Anterior cingulate cortex (tissue), 58 donors: ENCODE data around the gene RARRES1.

ENCODE experiments used
- DNase-seq, 58 donors: peaks; one replicate each; lab custom pipeline; 2025; lab: John Stamatoyannopoulos, UW

The RARRES1 gene

DNA sequence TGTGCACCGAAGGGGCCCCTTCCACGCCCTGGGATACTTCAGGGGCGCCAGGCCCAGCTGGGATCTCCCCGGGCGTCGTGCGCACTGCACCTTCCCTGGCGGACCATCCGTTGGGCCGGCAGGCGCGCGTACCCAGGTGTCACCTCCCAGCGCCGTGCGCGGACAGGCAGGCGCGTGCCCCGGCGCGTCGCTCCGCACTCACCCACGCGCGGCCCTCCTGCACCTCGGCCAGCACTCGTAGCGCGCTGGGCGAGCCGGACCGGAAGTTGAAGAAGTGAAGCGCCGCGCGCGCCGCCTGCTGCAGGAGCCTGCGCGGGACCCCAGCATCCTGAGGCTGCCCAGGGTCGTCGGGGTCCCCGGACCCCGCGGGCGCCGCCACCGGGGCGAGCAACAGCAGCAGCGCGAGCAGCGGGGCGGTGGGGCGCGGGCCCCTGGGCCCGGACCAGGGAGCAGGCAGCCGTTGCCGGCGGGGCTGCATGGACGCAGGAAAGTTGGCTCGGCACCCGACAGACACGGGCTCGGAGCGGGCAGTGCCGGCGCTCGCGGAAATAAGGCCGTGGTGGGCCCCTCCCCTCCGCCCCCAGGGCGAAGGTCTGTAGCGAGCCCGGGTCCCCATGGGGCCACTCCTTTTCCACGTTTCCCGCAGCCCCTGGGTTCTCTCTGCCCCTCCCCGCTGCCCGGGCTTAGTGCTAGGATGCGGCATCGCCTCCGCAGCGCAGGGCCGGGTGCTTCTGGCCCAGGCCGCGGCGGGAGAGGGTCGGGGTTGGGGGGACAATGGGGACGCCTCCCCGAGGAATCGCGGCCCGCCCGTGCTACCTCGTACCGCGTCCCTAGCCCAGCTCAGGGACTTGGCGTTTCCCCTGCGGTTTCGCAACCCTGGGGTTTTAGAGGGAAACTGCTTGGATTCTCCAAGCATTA lies at the start of gene RARRES1:
Gene RARRES1 (minus strand): TSS at position 520 of the 918 bp plus-strand sequence. CDS start 42 bp downstream, at position 478.
- DNase-seq = peak in 32 of 58 donors; percentile 10 to 68 (median 30)

DNA sequence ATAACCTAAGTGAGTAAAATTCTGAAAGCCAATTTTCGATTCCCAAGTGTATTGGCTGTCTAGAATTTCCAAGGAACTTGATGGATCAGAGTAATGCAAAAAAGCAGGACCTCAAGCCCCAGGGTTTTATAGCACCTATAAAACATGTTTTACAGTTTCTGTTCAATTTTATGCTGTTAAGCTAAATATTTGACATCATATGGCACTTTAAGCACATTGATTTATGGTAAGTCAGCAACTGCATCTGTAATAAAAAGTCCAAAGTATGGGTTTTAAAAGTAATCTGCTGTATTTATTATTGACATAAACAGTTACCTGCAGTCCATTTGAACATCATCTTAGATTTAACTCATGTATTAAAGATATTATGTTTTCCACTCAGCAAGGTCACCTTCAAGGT lies 49.6 kb upstream of the RARRES1 start:
- no peak for DNase-seq

GRCh38 chr3:158781191-158781590 lies 48.9 kb upstream of the RARRES1 start:
- DNase-seq = no peak

GRCh38 chr3:158780766-158781165 lies 48.5 kb upstream of the RARRES1 start:
- no peak for DNase-seq

- no peak for DNase-seq
These were observed 45.1 kb upstream of the RARRES1 start for GRCh38 chr3:158777161-158777873.

DNA sequence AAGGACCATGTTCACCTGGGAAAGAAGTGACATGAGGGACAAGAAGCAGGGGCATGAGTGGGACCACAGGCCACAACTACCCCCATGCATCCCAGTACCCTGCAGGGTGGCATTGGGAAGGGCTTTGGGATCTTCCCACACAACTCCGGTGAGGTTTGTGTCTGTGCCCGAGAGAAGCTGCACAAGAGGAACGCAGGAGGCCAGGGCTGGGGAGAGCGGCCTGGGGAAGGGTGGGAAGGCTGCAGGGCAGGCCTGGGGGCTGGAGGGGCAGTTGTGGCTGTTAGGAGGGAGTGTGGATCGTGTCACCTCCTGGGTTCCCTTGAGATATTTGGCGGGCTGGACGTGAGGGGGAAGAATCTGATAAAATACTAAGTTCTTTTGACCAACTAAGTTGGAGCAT lies 44.3 kb upstream of the RARRES1 start:
- no peak for DNase-seq

GRCh38 chr3:158775426-158776410 lies 43.5 kb upstream of the RARRES1 start:
- DNase-seq = no peak

GRCh38 chr3:158774965-158775364 lies 42.7 kb upstream of the RARRES1 start:
- no peak for DNase-seq

DNA sequence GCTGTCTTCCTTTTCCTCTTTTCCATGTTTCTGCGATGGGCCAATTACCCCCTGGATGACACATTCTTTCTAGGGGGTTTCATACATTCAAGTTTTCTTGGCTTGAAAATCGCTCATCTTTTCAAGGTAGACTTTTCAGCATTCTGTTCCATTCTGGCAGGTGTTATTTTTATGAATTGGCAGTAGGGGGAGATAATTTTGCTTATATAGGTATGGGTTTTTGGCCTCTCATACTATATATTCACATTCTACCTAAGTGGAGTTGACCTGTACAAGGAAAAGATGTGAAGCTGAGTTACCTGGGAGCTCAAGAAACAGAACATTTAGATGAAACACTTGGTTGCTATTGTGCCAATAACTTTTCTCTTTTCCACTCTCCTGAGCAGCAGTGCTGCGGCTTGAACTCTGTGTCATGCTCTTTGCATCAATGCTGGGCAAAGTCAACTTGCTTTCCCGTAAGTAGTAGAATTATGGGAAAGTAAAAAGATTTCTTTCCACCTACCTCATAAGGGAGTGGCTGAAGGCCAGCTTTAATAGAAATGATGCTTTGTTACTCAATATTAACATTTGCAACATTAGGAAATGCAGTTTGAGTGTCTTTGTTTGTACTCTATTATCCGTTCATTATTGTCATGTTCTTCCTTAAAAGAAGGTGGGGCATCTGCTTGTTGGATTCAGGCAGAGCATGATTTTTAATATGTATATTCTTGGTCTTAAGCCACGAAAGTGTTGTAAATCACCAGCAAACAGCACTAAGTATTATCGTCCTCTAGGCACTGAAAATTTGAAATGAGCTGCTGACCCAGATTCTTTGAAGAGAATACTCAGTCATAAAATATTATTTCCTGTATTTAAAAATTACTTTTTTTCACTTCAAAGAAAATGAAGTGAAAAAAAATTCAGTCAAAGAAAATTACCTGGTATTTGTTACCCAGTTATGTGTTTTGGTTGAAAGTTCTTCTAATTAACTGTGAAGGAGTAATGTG lies 41.9 kb upstream of the RARRES1 start:
- DNase-seq = no peak

DNA sequence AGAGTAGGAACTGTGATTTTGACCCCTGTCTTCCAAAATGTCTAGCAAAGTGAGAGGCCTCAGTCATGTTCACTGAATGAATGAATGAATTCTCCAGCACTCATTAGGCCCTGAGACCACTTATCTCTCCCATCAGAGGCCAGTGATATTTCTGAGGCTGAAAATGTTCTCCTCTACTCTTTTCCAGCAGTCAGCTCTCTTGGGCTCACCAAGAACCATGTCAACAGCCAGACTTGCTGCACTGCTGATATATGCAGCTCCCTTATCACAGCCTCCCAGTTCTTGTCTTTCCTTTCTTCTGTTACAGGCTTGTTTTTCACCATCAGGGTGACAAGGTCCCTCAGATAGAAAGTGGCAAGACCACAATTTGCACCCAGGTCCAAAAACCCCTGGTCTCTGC lies 40.9 kb upstream of the RARRES1 start:
- no peak for DNase-seq

- DNase-seq = no peak
These were observed 39.7 kb upstream of the RARRES1 start for GRCh38 chr3:158771982-158772381.

GRCh38 chr3:158771577-158771976 lies 39.3 kb upstream of the RARRES1 start:
- no peak for DNase-seq

DNA sequence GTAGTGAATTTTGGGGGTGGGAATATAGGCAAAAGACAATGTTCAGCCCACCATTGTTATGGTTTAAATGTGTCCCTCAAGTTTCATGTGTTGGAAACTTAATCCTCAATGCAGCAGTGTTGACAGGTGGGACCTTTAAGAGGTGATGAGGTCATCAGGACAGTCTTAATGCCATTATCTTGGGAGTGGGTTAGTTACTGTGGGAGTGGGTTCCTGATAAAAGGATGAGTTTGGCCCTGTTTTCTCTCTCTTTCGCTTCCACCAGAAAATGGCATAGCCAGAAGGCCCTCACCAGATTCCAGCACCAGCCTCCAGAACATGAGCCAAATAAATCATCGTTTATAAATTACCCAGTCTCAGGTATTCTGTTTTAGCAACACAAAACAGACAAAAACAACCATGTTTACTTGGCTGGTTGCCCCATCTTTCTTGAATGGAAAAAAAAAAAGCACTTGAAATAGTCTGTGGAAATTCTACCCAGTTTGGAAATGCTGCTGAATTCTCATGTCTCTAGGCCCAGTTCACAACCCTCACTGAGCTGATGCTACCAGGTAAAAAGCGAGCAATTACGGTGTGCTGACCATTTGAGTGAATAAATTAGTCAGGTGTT lies 38.6 kb upstream of the RARRES1 start:
- no peak for DNase-seq

DNA sequence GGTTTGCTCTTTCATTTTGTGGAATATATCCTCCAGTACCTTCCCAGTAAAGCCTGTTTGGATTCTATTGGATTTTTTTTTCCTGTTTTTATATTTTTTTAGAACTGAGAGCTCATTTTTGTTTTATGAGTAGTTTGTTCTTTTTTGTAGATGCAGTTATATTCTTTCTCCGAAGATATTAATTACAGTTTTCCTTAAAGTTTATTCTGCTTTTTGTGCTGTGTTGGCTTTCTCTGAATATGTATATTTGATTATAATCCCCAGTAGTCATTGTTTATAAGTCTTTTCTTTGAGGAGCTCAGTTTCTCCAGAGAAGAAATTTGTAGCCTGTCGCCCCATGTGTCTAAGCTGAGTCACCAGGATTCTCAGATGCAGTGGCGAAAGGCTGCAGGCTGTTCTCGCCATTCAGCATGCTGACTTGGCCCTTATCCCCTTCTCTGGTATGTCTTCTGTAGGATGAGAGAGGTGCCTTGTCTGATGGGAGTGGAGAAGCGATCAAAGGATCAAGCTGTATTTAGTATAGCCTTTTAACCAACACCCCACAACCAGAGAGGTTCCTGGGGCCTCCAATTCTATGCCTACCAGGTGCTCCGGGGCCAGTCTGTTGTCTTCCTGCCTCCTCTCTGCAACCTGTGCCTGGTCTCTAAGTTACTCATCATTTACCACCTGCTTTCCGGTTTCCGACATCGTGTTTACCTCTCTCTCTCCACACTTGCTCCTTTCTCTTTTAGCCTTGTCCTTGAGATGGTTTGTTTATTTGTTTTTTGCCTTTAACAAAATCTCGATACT lies 37.9 kb upstream of the RARRES1 start:
- DNase-seq = no peak

DNA sequence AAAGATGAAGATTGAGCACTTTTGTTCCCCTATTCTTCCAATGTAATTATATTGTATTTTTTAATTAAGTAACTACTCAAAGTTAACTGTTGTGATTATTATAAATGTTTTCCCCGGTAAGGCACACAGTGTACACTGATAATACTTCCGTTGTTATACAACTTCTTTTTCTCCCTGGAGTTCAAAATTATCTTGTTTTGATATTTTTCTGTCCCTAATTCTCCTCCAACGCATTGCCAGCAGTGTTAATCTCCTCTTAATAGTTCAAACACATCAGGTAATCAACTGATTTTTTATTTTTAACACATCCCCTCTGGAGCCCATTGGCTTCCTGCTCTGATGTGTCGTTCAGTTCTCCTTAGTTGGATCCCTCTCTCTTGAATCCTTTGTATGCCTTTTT lies 37.3 kb upstream of the RARRES1 start:
- no peak for DNase-seq

- DNase-seq = no peak
These were observed 36.8 kb upstream of the RARRES1 start for GRCh38 chr3:158768881-158769543.

GRCh38 chr3:158768361-158768787 lies 36.1 kb upstream of the RARRES1 start:
- peak in 4 of 58 donors; percentile 1 to 5 (median 3) for DNase-seq
